Bronchial epithelial cell (primary cell): ENCODE results near the gene CELF4. TPM values are rescaled to one million over a fixed set of nuclear protein-coding genes. Genes with fewer than 3 reads are reported as not detected.

Source experiments
- DNase-seq: peaks from one replicate; pipeline ENCODE4 v3.0.0-alpha.2; 2010; ENCODE audit warnings: low read depth
- FAIRE-seq: peaks from 2 replicates; lab custom pipeline; 2011; peaks lifted over from hg19 to GRCh38; lab: Jason Lieb, UNC
- H3K27me3 ChIP-seq: 2 replicates; pipeline ENCODE4 v1.5.1; 2011; ENCODE audit warnings: low read length; ENCODE audit not compliant: control insufficient read depth, insufficient read depth
- H3K36me3 ChIP-seq: 2 replicates; pipeline ENCODE4 v1.5.1; 2011; ENCODE audit warnings: low read length; ENCODE audit not compliant: control insufficient read depth, insufficient read depth
- H3K4me3 ChIP-seq: 2 replicates; pipeline ENCODE4 v1.5.1; 2011; ENCODE audit warnings: mild to moderate bottlenecking, low read depth, low read length, control low read depth
- CTCF ChIP-seq: IDR thresholded peaks from 2 replicates; pipeline ENCODE4 v1.5.1; 2011; ENCODE audit warnings: mild to moderate bottlenecking, moderate library complexity, low read length, control low read depth, inconsistent platforms; ENCODE audit not compliant: insufficient read depth, severe bottlenecking
- total RNA-seq: library from RNA; depleted of rRNA; stranded (reverse); fragments of >200 nt; gene quantifications from 2 replicates; pipeline ENCODE4 v1.2.1, GENCODE V29; 2014

The CELF4 gene
- total RNA-seq, 1 donor from 2014 or later: not detected

GRCh38 chr18:37219257-37219656 is 346.3 kb downstream of the CELF4 start:
- TF ChIP-seq CTCF: no peak
- no peaks in the 10 kb centered on the region for H3K27me3 ChIP-seq
- H3K36me3 ChIP-seq: no peaks in the 10 kb centered on the region
- FAIRE-seq: no peak
- DNase-seq: no peak
- H3K4me3 ChIP-seq: no peak overlapping the region

- no peak overlapping the region for H3K4me3 ChIP-seq
- H3K36me3 ChIP-seq: no peaks in the 10 kb centered on the region
- no peak for TF ChIP-seq CTCF
- no peaks in the 10 kb centered on the region for H3K27me3 ChIP-seq
- FAIRE-seq (no peak), DNase-seq (no peak)
These were observed 347.5 kb downstream of the CELF4 start for GRCh38 chr18:37218022-37218590.

GRCh38 chr18:37210781-37211180 is 354.8 kb downstream of the CELF4 start:
- no peak for FAIRE-seq
- Histone ChIP-seq H3K27me3 (no peaks in the 10 kb centered on the region), H3K36me3 (no peaks in the 10 kb centered on the region), H3K4me3 (no peak overlapping the region)
- DNase-seq: no peak
- no peak for TF ChIP-seq CTCF

- Histone ChIP-seq H3K4me3 (no peak overlapping the region), H3K36me3 (no peaks in the 10 kb centered on the region), H3K27me3 (no peaks in the 10 kb centered on the region)
- FAIRE-seq: no peak
- TF ChIP-seq CTCF: no peak
- no peak for DNase-seq
These were observed 358.3 kb downstream of the CELF4 start for GRCh38 chr18:37207343-37207742.

- no peaks in the 10 kb centered on the region for H3K27me3 ChIP-seq
- DNase-seq (no peak), FAIRE-seq (no peak)
- no peaks in the 10 kb centered on the region for H3K36me3 ChIP-seq
- TF ChIP-seq CTCF: no peak
- H3K4me3 ChIP-seq: no peak overlapping the region
These were observed 365.9 kb downstream of the CELF4 start for GRCh38 chr18:37199741-37200140.
